SJSA1 (cell line): ENCODE results near the gene LGI4. TPM values are rescaled to one million over a fixed set of nuclear protein-coding genes. Genes with fewer than 3 reads are reported as not detected.

Experiments used
- DNase-seq, 2 experiments: peaks; one replicate each; pipeline ENCODE4 v3.0.0-alpha.2; 2015 to 2020; ENCODE audit warnings: low spot score in 2 of 2, low read depth in 1 of 2
- H3K27ac ChIP-seq: fragments of 250-450 bp; sonication (Bioruptor Pico); 2 replicates; pipeline ENCODE4 v1.5.1; 2020; ENCODE audit warnings: mild to moderate bottlenecking, moderate library complexity
- H3K27me3 ChIP-seq: fragments of 250-450 bp; sonication (Bioruptor Pico); replicated peaks from 2 replicates; pipeline ENCODE4 v1.5.1; 2020; ENCODE audit warnings: mild to moderate bottlenecking, moderate library complexity
- H3K36me3 ChIP-seq: fragments of 250-450 bp; sonication (Bioruptor Pico); 2 replicates; pipeline ENCODE4 v1.5.1; 2020; ENCODE audit warnings: mild to moderate bottlenecking
- H3K4me1 ChIP-seq: fragments of 250-450 bp; sonication (Bioruptor Pico); replicated peaks from 2 replicates; pipeline ENCODE4 v1.6.1; 2021; ENCODE audit warnings: mild to moderate bottlenecking
- H3K4me3 ChIP-seq: fragments of 250-450 bp; sonication (Bioruptor Pico); 2 replicates; pipeline ENCODE4 v1.5.1; 2020; ENCODE audit warnings: mild to moderate bottlenecking
- H3K9me3 ChIP-seq: fragments of 250-450 bp; sonication (Bioruptor Pico); replicated peaks from 2 replicates; pipeline ENCODE4 v1.5.1; 2020; ENCODE audit warnings: mild to moderate bottlenecking
- total RNA-seq: library from RNA; depleted of rRNA; stranded (reverse); fragments of >200 nt; shearing (Covaris generic); gene quantifications from 2 replicates; pipeline ENCODE4 v1.2.3, GENCODE V29; 2014

The LGI4 gene
- total RNA-seq, 1 experiment from 2014 or later = not detected

DNA sequence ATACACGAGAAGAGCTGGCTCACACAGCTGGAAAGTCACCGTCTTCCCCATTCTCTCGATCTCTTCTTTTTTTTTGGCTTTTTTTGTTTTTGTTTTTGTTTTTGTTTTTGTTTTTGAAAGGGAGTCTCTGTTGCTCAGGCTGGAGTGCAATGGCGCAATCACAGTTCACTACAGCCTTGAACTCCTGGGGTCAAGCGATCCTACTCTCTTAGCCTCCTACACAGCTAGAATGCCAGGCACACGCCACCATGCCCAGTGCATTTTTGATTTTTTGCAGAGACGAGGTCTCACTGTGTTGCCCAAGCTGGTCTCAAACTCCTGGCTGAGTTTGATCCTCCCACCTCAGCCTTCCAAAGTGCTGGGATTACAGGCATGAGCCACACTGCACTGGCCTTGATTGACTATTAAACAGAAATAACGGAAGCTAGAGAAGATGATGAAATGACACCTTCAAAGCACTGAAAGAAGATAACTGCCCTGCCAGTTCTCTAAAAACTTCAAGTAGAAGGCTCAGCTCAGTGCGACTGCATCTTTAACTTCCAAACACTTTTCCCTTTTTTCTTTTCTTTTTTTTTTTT is 15.2 kb downstream of the LGI4 start:
- H3K9me3 ChIP-seq = no peaks in the 10 kb centered on the region
- H3K4me1 ChIP-seq = peaks cover 8% of the 10 kb centered on the region
- DNase-seq = no peak
- H3K4me3 ChIP-seq = no peak overlapping the region
- no peaks in the 10 kb centered on the region for H3K36me3 ChIP-seq
- no peak overlapping the region for H3K27ac ChIP-seq
- H3K27me3 ChIP-seq = no peaks in the 10 kb centered on the region

DNA sequence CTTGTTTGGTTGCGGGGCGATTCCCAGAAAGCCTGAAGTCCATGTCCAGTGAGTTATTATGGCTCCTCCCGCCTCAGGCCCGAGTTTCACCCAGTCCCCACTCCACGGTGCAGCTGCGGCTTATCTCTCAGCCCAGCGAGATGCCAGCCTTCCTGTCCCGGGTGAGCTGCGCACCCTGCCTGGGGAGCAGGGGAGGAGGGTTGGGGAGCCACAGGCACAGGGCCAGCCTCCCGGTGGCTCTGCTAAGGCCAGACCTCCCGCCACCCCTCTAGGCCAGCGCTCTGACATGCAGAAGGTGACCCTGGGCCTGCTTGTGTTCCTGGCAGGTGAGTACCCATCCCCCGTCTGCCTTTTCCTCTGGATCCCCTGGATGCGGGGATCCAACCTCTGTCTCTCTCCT is 15.8 kb downstream of the LGI4 start:
- no peak for DNase-seq
- no peaks in the 10 kb centered on the region for H3K36me3 ChIP-seq
- no peaks in the 10 kb centered on the region for H3K27me3 ChIP-seq
- no peak overlapping the region for H3K4me3 ChIP-seq
- H3K4me1 ChIP-seq = peaks cover 2% of the 10 kb centered on the region
- H3K27ac ChIP-seq = no peak overlapping the region
- no peaks in the 10 kb centered on the region for H3K9me3 ChIP-seq

DNA sequence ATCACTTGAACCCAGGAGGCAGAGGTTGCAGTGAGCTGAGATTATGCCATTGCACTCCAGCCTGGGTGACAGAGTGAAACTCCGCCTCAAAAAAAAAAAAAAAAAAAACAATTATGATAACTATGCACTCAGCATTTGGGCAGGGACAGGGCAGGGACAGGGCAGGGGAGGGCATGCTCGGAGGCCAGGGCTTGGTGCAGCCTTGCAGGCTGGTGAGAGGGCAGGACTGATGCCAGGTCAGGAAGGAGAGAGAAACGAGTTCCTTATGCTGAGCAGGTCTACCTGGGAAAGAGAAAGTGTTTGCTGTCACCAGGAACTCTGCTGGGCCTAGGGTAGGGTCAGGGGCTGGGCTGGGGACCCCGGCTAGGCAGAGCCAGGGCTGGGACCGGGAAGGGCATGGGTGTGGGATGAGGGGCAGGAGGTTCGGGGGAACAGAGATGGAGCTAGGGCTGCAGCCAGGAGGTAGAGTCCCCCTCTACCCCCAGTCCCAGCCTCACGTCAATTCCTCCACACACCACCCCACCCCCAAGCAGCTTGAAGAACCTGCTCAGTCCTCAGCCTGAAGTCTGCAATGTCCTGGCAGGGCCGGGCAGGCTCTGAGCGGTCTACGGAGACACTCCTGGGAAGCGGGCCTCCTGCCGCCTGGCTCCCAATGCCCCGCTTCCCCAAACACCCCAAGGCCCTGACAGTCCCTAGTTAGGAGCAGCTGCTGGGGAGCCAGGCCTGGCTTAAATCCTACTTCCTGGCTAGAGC is 16.4 kb downstream of the LGI4 start:
- no peaks in the 10 kb centered on the region for H3K9me3 ChIP-seq
- H3K4me3 ChIP-seq = no peak overlapping the region
- H3K27me3 ChIP-seq = no peaks in the 10 kb centered on the region
- H3K4me1 ChIP-seq = no peaks in the 10 kb centered on the region
- DNase-seq = no peak
- H3K27ac ChIP-seq = no peak overlapping the region
- H3K36me3 ChIP-seq = no peaks in the 10 kb centered on the region

DNA sequence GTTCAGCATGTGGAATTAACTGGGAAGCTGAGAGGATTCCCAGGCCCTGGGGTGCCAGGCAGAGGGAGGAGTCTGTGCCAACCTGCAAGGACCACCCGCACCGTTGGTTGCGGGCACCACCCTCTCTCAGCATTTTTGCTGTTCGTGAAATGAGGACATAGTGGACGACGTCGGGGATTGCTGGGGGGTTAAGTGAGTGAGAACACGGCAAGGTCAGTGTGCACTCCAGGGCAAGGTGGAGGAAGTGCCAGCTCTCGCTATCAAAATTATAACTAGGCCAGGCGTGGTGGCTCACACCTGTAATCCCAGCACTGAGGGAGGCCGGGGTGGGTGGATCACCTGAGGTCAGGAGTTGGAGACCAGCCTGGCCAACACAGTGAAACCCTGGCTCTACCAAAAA is 17.1 kb downstream of the LGI4 start:
- no peak overlapping the region for H3K27ac ChIP-seq
- H3K4me1 ChIP-seq = no peaks in the 10 kb centered on the region
- H3K9me3 ChIP-seq = no peaks in the 10 kb centered on the region
- H3K4me3 ChIP-seq = no peak overlapping the region
- no peaks in the 10 kb centered on the region for H3K36me3 ChIP-seq
- DNase-seq = no peak
- no peaks in the 10 kb centered on the region for H3K27me3 ChIP-seq

DNA sequence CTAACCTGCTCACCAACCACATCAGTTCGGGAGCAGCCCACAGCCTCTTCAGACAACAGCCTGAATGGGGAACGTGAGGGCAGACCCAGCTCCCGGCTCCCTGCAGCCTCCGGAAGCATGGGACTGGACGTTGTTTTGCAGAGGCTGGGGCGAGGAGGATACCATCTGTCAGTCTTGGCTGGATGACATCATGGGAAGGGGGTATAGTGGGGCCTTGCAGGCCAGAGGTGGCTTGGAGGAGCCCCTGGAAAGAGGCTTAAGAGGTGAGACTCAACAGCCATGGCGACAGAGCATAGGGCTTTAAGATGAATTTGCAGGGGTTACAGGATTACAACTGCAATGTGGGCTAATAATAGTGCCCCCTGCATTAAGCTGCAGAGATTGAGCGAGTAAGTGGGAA is 17.7 kb downstream of the LGI4 start:
- Histone ChIP-seq H3K27me3 (no peaks in the 10 kb centered on the region), H3K27ac (no peak overlapping the region), H3K4me3 (no peak overlapping the region), H3K9me3 (no peaks in the 10 kb centered on the region), H3K36me3 (no peaks in the 10 kb centered on the region), H3K4me1 (no peaks in the 10 kb centered on the region)
- no peak for DNase-seq

DNA sequence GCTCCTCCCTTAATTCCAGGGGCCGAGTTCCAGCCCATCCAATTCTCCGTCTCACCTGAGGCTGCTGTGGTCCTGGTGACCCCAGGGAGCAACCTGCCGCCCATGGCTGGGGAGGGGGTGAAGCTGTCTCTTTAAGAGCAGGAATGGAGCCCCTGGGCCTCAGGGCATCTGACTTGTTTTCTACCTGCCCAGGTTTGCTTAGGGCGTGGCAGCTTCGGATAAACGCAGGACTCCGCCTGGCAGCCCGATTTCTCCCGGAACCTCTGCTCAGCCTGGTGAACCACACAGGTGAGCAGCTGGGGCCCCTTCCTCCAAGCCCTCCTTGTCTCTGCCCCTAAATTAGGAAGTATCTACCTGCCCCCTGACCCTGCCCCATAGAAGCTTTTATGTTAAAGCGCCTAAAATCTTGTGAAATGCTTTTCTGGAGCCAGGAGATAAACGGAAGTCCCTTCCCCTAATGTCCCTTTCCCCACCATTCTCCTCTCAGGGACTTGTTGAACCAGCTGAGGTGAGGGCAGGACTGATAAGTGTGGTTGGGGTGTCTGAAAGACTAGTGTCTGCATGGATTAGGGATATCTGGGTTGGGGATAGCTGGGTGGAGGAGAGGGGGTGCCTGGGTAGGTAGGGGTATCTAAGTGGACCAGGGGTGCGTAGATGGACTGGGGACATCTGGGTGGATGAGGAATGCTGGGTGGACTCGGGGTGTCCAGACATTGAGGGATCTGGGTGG is 18.6 kb downstream of the LGI4 start:
- Histone ChIP-seq H3K4me1 (no peaks in the 10 kb centered on the region), H3K27ac (no peak overlapping the region), H3K9me3 (no peaks in the 10 kb centered on the region), H3K27me3 (no peaks in the 10 kb centered on the region), H3K4me3 (no peak overlapping the region), H3K36me3 (no peaks in the 10 kb centered on the region)
- no peak for DNase-seq

DNA sequence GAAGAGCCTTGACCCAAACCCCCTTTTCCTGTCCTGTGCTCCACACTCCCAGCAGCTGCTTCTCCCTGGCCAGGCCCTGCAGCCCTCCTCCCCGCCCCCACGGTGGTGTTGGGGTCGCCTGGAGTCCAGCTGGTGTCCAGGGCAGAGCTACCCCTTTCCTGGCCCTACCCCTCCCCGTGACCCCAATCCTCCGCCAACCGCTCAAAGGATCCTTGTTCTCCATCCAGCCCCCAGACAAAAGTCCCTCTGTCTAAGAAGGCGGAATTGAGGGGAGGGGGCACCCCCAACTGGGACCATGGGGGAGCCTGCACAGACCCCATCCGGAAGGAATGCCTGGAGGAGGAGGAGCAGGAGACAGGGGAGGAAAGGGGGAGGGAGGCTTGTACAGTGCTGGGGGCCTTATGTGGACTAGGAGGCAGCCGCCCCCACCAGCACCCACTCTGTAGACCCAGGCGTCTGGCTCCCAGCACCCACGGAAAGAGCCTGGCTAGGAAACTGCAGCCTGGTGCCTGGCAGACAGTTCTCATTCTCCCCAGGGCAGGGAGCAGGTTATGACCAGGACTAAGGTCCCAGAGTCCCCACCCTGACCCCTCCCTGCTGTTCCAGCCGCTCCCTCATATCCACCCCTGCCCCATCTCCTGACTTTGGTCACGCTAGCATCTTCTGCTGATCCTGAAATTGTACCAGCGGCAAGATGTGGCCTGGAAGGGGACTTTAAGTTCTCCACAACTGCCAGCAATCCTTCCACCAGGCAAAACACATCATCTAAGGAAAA is 19.5 kb downstream of the LGI4 start, which contains the start of gene FXYD3:
Gene FXYD3 (plus strand): TSS at position 647 of the 775 bp plus-strand sequence. CDS start 3,554 bp downstream, outside the sequence.
- H3K9me3 ChIP-seq = no peaks in the 10 kb centered on the region
- H3K4me1 ChIP-seq = no peaks in the 10 kb centered on the region
- H3K4me3 ChIP-seq = no peak within 1 kb of the TSS
- H3K36me3 ChIP-seq = no peaks in the 10 kb centered on the region
- no peak for DNase-seq
- no peak within 1 kb of the TSS for H3K27ac ChIP-seq
- no peaks in the 10 kb centered on the region for H3K27me3 ChIP-seq

DNA sequence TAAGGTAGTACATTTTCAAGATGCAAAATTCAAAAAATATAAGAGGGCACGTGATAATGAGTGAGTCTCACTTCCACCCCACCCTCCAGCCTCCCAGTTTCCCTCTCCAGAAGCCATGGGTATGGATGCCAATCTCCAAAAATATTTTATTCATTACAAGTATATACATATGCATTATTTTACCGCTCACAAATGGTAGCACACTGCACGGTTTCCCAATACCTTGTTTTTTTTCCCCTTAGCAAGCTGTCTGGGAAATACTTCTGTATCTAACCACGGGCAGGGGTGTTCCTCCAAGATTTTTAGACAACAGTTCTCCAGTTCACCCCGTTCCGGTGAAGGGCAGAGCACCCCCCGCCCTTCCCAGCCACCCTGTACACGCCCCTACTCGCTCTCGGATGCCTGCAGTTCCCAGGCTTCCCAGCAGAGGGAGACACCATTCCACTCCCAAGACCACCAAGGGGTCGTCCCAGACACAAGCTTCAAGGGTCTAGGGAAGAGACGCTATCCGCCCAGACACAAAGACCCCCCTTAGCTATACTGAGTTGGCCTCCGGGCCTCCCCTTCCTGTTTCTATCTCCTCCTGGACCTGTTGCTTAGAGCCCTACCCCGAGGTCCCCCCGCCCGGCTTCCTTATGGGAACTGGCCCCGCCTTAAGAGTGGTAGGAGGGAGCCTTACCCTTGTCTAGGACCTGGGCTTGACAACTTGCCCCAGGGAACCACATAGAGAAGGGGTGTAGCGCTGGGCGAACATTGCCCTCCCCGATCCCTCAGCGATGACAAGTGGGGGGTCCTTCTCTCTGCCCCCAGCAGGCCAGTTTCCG is 20.3 kb downstream of the LGI4 start:
- no peaks in the 10 kb centered on the region for H3K27me3 ChIP-seq
- H3K36me3 ChIP-seq = no peaks in the 10 kb centered on the region
- no peaks in the 10 kb centered on the region for H3K9me3 ChIP-seq
- H3K27ac ChIP-seq = no peak overlapping the region
- no peaks in the 10 kb centered on the region for H3K4me1 ChIP-seq
- no peak overlapping the region for H3K4me3 ChIP-seq
- DNase-seq = peak in 1 of 2 experiments; percentile 43

DNA sequence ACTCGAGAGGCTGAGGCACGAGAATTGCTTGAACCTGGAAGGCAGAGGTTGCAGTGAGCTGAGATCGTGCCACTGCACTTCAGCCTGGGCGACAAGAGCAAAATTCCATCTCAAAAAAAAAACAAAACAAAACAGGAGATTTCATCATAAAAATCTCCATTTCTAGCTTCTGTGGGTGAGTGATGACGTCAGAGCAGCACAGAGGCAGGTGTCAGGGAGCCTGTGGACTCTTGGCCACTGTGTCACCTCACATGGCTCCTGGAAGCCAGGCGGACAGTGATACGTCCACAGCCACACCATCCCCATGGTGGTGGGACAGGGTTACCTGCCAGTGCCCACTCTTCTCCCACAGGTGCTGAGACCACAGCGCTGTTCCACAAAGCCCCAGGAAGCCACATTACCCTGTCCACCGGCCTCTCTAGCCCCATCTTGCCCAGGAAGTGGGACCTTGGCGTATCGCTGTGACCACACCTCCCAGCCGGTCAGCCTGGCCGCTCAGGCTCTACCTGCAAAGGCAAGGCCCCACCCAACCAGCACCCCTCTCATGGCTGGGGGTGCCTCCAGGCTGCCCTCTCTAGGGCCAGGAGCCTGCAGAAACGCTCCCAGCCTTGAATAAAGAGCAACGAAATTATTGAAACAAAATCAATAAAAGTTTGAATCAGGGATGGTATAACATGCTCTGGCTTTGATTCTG is 21.7 kb downstream of the LGI4 start:
- Histone ChIP-seq H3K27me3 (no peaks in the 10 kb centered on the region), H3K4me1 (no peaks in the 10 kb centered on the region), H3K9me3 (no peaks in the 10 kb centered on the region), H3K27ac (no peak overlapping the region), H3K4me3 (no peak overlapping the region), H3K36me3 (no peaks in the 10 kb centered on the region)
- DNase-seq = no peak

DNA sequence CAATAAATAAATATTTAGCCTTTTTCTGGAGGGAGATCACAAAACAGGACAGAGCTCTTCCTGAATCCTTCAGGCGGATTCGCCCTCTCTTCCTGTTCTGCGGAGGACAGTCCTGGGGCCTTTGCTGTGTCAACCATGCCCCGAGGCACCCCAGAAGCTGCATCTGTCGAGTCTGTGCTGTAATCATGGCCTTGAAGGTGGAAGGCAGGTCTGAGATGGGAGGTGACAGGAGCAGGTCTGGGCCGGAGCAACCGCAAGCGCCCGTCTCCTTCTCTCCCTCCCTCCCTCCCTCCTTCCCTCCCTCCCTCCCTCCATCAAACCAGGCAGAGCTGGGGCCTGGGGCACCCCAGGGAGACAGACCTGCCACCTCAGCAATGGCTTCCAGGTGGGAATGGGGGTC is 23.9 kb downstream of the LGI4 start:
- Histone ChIP-seq H3K4me3 (no peak overlapping the region), H3K27ac (no peak overlapping the region), H3K9me3 (no peaks in the 10 kb centered on the region), H3K4me1 (no peaks in the 10 kb centered on the region; the same call in 1 of the 2 replicates), H3K36me3 (no peaks in the 10 kb centered on the region), H3K27me3 (no peaks in the 10 kb centered on the region)
- DNase-seq = no peak

DNA sequence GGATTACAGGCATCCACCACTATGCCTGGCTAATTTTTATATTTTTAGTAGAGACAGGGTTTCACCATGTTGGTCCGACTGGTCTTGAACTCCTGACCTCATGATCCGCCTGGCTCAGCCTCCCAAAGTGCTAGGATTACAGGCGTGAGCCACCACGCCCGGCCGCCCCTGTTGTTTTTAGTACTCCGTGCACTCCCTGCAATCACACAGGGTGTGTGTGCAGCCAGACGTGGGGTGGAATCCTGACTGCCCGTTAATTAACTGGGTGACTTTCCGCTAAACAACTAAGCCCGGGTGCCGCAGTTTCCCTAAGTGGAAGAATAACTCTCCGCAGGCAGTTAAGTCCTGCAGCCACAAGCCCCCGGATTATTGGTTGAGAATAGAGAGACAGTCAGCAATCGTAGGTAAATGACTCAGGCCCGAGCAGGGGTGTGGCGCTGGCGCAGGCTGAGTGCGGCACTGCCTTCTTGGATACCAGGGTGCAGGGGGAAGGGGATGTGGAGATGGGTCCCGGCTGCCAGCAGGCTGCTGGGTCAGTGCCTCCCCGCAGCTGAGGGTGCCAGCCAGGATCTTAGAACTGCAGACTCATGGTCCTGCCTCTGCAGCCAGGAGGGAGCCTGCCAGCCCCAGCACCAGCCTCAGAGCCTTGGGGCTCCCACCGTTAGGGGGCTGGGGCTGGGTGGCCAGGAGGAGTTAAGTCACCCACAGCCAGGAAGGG is 25.3 kb downstream of the LGI4 start:
- no peak overlapping the region for H3K4me3 ChIP-seq
- no peak for DNase-seq
- no peaks in the 10 kb centered on the region for H3K27me3 ChIP-seq
- H3K36me3 ChIP-seq = no peaks in the 10 kb centered on the region
- no peak overlapping the region for H3K27ac ChIP-seq
- no peaks in the 10 kb centered on the region; the same call in 1 of the 2 replicates for H3K4me1 ChIP-seq
- no peaks in the 10 kb centered on the region for H3K9me3 ChIP-seq

DNA sequence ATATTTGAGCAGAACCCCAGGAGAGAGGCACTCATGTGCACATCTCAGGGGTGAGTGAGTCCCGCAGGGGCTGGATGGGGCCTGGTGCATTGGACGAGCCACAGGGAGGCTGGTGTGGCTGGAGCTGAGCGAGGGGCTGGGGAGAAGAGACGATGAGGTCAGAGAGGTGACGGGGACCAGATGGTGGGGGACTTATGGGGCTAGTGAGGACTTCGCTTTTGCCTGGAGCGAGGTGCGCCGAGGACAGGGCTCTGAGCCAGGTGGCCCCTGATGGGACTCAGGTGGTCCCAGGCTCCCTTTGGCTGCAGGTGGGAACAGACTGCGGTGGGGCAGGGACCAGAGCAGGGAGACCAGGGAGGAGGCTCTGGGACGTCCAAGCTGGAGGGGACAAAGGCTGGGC is 26.1 kb downstream of the LGI4 start:
- Histone ChIP-seq H3K36me3 (no peaks in the 10 kb centered on the region), H3K27me3 (no peaks in the 10 kb centered on the region), H3K4me3 (no peak overlapping the region), H3K4me1 (no peaks in the 10 kb centered on the region; the same call in 1 of the 2 replicates), H3K27ac (no peak overlapping the region), H3K9me3 (no peaks in the 10 kb centered on the region)
- no peak for DNase-seq
